Left ventricle myocardium inferior (tissue), 1 donor: Measurements from ENCODE around the gene AOAH. TPM values are rescaled to one million over a fixed set of nuclear protein-coding genes. Genes with fewer than 3 reads are reported as not detected.

Experiments used
- DNase-seq: peaks from one replicate; pipeline ENCODE4 v3.0.0-alpha.2; 2020
- H3K27ac ChIP-seq: fragments of 200-600 bp; replicated peaks from 2 replicates; pipeline ENCODE4 v1.8.0; 2021
- H3K27me3 ChIP-seq: fragments of 200-600 bp; 2 replicates; pipeline ENCODE4 v1.8.0; 2021; ENCODE audit warnings: low read depth
- H3K36me3 ChIP-seq: fragments of 200-600 bp; 2 replicates; pipeline ENCODE4 v1.8.0; 2021
- H3K4me1 ChIP-seq: fragments of 200-600 bp; 2 replicates; pipeline ENCODE4 v1.8.0; 2021
- H3K4me3 ChIP-seq: fragments of 200-600 bp; 2 replicates; pipeline ENCODE4 v1.8.0; 2021; ENCODE audit warnings: mild to moderate bottlenecking, moderate library complexity
- H3K9me3 ChIP-seq: fragments of 200-600 bp; replicated peaks from 2 replicates; pipeline ENCODE4 v1.8.0; 2021
- CTCF ChIP-seq: fragments of 200-600 bp; IDR thresholded peaks from 2 replicates; pipeline ENCODE4 v1.8.0; 2021; ENCODE audit warnings: antibody characterized with exemption, mild to moderate bottlenecking, borderline replicate concordance
- intact Hi-C: fragments of 100-400 bp; cut with micrococcal nuclease; formaldehyde crosslinking; loops from one replicate; pipeline ENCODE4 v1.11.0; 2022
- total RNA-seq: library from RNA; stranded (reverse); fragmentation: NEBNext Ultra II Directional; extraction: Animal tissue kit (Norgen Biotek cat#: 25700); gene quantifications from one replicate; pipeline ENCODE4 v1.2.1, GENCODE V29; 2021
- donor health status: DM: no; HTN: yes; CAD: no; lungs with severe emphysema.

Gene AOAH
- total RNA-seq, 1 donor from 2014 or later: 1.9 TPM

GRCh38 chr7:36746347-36746746 is 22.1 kb upstream of the AOAH start:
- Histone ChIP-seq H3K4me3 (no peak overlapping the region), H3K4me1 (no peaks in the 10 kb centered on the region), H3K27ac (no peak overlapping the region), H3K36me3 (no peaks in the 10 kb centered on the region), H3K9me3 (peaks cover 19% of the 10 kb centered on the region), H3K27me3 (no peaks in the 10 kb centered on the region)
- intact Hi-C loops: no loop called here
- DNase-seq: no peak
- TF ChIP-seq CTCF: no peak

GRCh38 chr7:36742911-36743775 is 18.8 kb upstream of the AOAH start:
- intact Hi-C loops: no loop called here
- no peak overlapping the region for H3K4me3 ChIP-seq
- H3K36me3 ChIP-seq: no peaks in the 10 kb centered on the region
- no peak for TF ChIP-seq CTCF
- no peak overlapping the region for H3K27ac ChIP-seq
- H3K27me3 ChIP-seq: no peaks in the 10 kb centered on the region
- H3K4me1 ChIP-seq: no peaks in the 10 kb centered on the region
- DNase-seq: no peak
- peaks cover 19% of the 10 kb centered on the region for H3K9me3 ChIP-seq

- Histone ChIP-seq H3K4me1 (no peaks in the 10 kb centered on the region), H3K27ac (no peak overlapping the region), H3K9me3 (peaks cover 19% of the 10 kb centered on the region), H3K36me3 (no peaks in the 10 kb centered on the region), H3K4me3 (no peak overlapping the region), H3K27me3 (no peaks in the 10 kb centered on the region)
- TF ChIP-seq CTCF: no peak
- intact Hi-C loops: no loop called here
- DNase-seq: no peak
These were observed 17.6 kb upstream of the AOAH start for GRCh38 chr7:36741866-36742265.

- no peak for DNase-seq
- H3K4me1 ChIP-seq: no peaks in the 10 kb centered on the region
These were observed 15.1 kb upstream of the AOAH start for GRCh38 chr7:36739351-36739750.

GRCh38 chr7:36736899-36737211 is 12.6 kb upstream of the AOAH start:
- no peaks in the 10 kb centered on the region for H3K36me3 ChIP-seq
- intact Hi-C loops: no loop called here
- H3K9me3 ChIP-seq: peaks cover 5% of the 10 kb centered on the region
- no peak overlapping the region for H3K4me3 ChIP-seq
- H3K27ac ChIP-seq: peak overlapping the region; percentile 45
- no peaks in the 10 kb centered on the region for H3K27me3 ChIP-seq
- DNase-seq: no peak
- H3K4me1 ChIP-seq: no peaks in the 10 kb centered on the region
- no peak for TF ChIP-seq CTCF

More at GRCh38 chr7:36739351-36739750, 15.1 kb upstream of the AOAH start:
- peaks cover 19% of the 10 kb centered on the region for H3K9me3 ChIP-seq
- H3K4me3 ChIP-seq: no peak overlapping the region
- H3K36me3 ChIP-seq: no peaks in the 10 kb centered on the region
- TF ChIP-seq CTCF: no peak
- H3K27me3 ChIP-seq: no peaks in the 10 kb centered on the region
- intact Hi-C loops: no loop called here
- no peak overlapping the region for H3K27ac ChIP-seq
